Hepatocyte (in vitro differentiated cells): ENCODE results near the gene KCNQ4.

Experiments used
- EZH2phosphoT487 ChIP-seq: fragments of 200-600 bp; sonication (generic); IDR thresholded peaks from one replicate; pipeline ENCODE4 v1.6.1; 2018; ENCODE audit warnings: antibody characterized with exemption, mild to moderate bottlenecking, low read depth, moderate library complexity; ENCODE audit not compliant: unreplicated experiment, severe bottlenecking
- TF ChIP-seq, protein P1 (sequence below): fragments of 200-600 bp; sonication (generic); IDR thresholded peaks from 2 replicates; pipeline ENCODE4 v1.5.1; 2016; ENCODE audit warnings: antibody characterized with exemption, mild to moderate bottlenecking; ENCODE audit not compliant: poor library complexity

DNA sequence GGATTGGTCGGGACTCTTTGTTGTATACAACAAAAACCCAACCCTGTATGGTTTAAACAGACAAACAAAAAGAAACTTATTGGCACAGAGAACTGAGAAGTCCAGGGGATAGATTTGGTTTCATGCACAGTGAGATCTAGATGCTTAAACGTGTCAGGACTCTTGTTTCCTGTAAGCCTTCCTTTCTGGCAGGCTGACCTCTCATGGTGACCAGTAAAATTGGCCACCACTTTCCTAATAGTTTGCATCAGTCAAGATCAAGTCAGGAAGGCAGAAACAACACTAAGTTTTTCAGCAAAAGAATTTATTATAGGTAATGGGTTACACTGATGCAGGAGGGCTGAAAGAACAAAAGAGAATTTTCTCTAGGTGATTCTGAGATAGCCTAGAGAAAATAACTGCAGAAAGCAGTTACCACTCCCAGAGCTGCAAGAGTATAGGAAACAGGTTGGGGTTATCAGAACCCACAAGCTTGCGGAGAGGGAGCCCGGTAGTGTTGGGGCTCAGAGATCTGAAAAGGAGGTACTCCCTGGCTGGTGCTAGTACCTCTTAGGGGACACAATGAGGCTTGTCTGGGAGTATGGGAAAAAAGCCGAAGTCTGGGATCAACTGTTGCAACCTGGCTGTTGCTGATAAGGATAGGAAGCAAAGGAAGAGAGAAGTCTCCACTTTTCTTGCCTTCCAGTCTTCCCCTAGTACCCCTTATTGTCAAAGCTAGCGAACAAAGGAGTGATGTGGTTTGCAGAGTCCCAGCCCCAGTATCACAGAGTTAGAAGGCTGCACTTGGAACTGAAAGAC is 57.1 kb downstream of the KCNQ4 start:
- TF ChIP-seq, protein P1, sequence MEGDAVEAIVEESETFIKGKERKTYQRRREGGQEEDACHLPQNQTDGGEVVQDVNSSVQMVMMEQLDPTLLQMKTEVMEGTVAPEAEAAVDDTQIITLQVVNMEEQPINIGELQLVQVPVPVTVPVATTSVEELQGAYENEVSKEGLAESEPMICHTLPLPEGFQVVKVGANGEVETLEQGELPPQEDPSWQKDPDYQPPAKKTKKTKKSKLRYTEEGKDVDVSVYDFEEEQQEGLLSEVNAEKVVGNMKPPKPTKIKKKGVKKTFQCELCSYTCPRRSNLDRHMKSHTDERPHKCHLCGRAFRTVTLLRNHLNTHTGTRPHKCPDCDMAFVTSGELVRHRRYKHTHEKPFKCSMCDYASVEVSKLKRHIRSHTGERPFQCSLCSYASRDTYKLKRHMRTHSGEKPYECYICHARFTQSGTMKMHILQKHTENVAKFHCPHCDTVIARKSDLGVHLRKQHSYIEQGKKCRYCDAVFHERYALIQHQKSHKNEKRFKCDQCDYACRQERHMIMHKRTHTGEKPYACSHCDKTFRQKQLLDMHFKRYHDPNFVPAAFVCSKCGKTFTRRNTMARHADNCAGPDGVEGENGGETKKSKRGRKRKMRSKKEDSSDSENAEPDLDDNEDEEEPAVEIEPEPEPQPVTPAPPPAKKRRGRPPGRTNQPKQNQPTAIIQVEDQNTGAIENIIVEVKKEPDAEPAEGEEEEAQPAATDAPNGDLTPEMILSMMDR, result no peak
- no peak for TF ChIP-seq EZH2phosphoT487
